Measurements from ENCODE around the gene RAD51B.

RAD51B gene

GRCh38 chr14:68145539-68145938, 326.0 kb downstream of the RAD51B start:
- DNase-seq (ENCODE audit: low spot score), result no peak

DNA sequence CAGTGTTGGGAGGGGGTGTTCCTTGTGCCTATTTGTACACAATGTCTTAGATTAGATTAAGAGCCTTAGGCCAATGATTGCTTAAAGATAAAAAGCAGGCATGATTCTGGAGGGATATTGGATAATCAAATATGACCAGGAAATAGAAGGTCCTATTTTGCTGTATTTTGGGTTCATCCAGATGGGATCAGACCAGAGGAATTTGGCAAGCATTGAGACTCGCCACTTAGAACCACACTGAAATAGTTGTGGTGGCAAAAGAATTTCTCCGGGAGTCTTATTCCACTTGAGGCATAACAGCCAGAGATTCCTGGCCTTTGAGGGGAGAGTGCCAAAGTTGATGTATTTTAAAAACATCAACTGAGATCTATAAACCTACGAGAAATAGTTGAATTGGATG, 327.2 kb downstream of the RAD51B start:
- no peak for DNase-seq (ENCODE audit: low spot score)

GRCh38 chr14:68147303-68147702, 327.7 kb downstream of the RAD51B start:
- no peak for DNase-seq (ENCODE audit: low spot score)

DNA sequence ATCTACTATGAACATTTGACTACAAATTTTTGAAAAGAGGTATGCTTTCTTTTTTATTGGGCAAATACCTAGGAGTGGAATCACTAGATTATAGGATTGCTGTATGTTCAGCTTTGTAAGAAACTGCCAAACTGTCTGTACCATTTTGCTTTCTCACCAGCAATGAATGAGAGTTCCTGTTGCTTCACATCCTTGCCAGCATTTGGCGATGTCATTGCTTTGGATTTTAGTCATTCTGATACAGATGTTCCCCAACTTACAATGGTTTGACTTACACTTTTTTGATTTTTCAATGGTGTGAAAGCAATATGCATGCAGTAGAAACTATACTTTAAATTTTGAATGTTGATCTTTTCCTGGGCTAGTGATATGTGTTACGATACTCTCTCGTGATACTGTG, 328.7 kb downstream of the RAD51B start:
- no peak for DNase-seq (ENCODE audit: low spot score)

- no peak for DNase-seq (ENCODE audit: low spot score)
Measured at GRCh38 chr14:68148763-68149162, 329.2 kb downstream of the RAD51B start.

- no peak for DNase-seq (ENCODE audit: low spot score)
Measured at GRCh38 chr14:68153275-68153674, 333.7 kb downstream of the RAD51B start.

GRCh38 chr14:68154275-68154674, 334.7 kb downstream of the RAD51B start:
- DNase-seq (ENCODE audit: low spot score), result no peak

DNA sequence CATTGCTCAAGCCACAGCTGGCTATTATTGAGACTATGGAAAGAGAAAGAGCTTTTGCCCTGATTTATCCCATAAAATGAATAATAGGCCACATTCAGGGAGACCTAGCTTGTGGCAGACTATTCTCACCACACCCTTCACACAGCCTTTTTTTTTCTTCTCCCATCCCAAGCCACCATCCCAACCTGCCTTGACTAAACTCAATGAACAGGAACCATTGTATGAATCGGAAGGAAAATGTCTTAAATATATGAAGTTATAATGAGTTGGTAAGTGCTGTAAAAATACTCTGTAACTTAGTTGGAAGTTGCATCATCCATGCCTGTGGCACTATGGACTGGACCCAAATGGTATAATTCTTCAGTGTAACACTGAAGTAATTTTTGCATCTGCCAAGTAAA, 338.4 kb downstream of the RAD51B start:
- DNase-seq (ENCODE audit: low spot score), result no peak

DNA sequence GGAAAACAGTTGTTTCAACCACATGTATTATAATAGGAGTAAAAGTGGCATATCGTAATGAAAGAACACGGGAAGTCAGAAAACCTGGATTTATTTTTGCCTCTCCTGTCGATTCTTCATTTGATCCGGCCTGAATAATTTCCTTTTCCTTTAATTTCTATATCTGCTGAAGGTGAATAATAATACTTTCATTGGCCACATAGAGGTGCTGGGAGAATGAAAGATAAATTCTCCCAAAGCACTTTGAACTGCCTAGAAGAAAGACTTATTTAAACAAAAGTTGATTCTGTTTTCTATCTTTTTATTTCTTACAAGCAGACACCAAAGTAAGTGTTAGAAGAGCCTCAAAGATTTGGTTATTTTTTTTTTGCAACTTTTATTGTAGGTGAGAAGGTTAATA, 339.1 kb downstream of the RAD51B start:
- no peak for DNase-seq (ENCODE audit: low spot score)

DNA sequence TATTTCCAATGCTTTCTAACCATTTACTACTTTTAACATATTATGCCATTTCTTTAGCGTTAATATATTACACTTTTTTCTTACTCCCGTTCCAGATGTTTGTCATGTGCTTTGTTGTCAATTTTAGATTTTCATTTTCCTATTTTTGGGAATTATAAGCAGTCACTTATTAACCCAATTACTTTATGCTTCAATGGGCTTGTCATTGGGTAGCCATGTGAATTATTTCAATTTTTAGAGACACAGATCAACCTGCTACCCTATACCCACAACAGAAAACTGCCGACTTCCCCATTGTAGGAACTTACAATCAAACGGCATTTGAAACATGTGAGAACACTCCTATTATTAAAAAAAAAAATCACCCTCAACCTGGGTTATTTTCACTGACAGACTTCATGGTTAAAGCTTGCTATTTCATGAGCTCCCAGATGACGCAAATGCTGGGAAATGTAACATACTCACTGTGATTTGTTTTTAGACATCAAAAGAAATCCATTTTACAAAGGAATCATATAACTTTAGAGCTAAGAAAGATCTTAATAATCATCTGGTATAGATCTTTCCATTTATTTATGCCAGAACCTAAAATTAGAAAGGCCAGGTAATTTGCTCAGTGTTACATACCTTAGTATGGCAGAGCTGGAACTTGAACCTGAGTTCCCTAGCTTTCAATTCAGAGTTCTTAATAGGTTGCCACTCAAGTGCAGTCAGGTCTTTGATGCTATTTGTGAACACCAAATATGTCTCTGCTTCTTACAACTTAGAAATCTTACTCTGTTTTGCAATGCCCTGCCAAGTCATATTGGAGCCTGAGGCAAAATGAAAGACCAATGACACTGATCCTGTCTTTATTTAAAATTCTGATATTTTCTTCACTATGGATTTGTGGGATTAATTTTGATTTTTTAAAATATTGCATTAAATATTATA, 340.4 kb downstream of the RAD51B start:
- no peak for DNase-seq (ENCODE audit: low spot score)

GRCh38 chr14:68160779-68161546, 341.4 kb downstream of the RAD51B start:
- no peak for DNase-seq (ENCODE audit: low spot score)

- no peak for DNase-seq (ENCODE audit: low spot score)
Measured at GRCh38 chr14:68162887-68163286, 343.3 kb downstream of the RAD51B start.

DNA sequence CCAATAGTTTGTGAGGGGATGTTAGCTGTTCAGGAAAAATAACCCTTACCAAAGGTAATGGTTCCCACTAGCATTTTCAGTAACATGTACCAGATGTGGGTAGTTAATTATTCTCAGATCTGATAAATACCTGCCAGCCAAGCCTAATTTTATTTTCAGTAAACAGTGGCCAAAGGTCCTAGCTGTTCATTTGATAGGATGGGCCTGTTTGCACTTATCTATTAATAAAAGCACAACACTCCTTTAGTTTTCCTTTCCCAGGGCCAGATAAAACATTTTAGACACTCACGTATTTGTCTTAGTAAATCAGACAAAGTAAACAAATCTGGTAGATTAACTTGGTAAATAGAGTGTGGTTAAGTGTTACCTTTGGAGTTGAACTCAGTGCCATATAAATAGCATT, 345.1 kb downstream of the RAD51B start:
- DNase-seq (ENCODE audit: low spot score), result no peak

GRCh38 chr14:68165274-68165843, 345.8 kb downstream of the RAD51B start:
- DNase-seq (ENCODE audit: low spot score), result no peak

DNA sequence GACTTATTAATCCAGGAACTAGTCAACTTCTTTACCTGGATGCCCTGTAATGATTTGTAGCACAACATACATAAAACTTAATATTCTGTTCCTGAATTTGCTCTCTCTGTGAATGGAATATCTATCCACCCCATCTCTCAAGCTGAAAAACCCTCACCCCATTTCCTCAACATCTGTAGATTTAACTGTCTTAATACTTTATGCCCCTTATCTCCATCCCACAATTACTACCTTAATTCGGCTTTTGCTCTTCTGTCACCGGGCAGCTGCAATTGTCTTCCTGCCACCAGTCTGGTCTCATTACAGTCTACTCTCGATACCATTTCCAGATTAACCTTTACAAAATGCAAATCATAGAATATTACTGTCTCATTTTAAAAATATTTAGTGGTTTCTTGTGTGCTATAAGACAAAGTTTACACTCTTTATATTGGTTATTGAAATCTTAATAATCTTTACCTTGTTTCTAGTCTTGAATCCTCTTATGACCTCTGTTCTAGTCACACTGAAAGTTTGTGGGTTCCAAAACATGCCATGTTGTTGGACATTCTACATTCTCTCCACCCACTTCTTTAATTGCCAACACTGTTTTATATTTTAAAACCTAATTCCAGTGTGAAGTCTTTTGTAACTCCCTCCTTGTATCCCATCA, 347.3 kb downstream of the RAD51B start:
- no peak for DNase-seq (ENCODE audit: low spot score)

DNA sequence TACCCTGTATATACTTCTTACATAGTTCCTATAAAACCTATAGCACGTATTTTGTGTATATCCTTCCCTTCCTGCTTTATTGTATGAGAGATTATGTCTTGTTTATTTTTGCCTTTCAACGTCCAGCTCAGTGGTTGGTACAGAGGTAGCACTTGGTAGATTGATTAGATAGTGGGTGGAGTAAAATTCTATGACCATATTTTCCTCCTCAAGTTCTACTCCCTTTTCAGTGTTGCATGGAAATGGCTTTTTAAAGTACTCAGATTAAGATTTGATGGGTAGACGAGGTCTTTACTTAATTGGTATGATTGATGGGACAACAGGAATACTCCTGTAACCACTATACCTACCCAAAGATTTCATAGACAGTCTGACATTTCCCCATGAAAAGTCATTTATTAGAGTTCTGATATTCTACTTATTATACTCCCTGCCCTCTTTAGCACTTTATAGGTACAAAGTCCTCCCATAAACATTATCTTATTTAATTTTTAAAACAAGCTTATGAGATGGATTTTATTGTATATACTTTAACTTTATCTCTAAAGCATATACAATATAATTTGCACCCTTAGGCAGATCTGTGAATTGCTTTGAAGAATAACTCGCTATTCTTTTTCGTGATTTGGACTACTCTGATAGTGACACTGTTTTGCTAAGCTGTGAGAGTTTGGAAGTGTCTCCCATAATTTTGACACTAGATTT, 348.0 kb downstream of the RAD51B start:
- no peak for DNase-seq (ENCODE audit: low spot score)

DNA sequence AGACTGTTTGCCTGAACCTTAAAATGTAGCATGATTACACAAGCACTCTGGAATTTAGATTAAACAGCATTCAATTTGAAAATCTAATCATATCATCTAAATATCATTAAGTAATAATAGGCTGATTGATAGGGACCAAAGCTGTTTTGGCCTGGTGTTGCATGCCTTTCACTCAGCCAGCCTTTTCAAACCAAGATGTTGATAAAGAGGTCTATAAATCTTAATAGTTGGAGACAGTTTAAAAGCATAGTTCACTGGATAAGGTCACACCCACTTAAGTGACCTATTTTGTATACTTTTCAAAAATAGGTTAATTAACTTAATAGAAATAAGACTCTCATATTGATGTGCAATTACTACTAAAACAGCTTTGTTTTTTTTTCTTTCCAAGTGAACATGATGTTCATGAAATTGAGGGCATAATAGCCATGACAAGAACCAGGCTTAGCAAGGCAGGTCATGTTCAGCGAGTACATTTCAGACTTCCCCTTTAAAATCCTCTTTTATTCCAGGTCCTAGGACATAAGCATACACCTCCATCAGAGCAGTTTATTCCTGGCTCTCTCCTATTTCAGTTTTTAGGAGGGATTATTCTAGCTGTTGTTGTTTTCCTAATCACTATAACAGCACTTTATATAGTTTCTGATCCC, 349.0 kb downstream of the RAD51B start:
- no peak for DNase-seq (ENCODE audit: low spot score)

DNA sequence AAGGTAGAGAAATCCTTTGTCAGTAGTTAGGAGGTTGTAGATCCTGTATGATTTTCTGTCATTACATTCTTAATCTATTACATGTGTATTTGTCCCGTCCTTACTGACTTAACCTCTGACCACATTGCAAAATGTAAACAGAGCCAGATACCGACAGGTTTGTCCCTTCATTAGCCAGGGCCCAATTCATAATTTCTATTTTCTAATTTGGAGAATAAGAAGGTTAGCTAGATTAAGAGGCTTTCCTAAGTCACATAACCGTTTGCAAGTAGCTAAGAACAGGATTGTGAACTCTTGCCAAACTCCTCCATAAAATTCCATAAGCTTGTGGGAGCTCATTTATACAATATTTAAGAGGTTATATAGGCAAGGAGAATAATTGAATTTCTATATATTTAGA, 352.6 kb downstream of the RAD51B start:
- DNase-seq (ENCODE audit: low spot score), result no peak

- no peak for DNase-seq (ENCODE audit: low spot score)
Measured at GRCh38 chr14:68172627-68173026, 353.0 kb downstream of the RAD51B start.

GRCh38 chr14:68173227-68173972, 353.8 kb downstream of the RAD51B start:
- no peak for DNase-seq (ENCODE audit: low spot score)

All from CD4-positive, alpha-beta T cell treated with Interleukin-6 at 100 ng/mL for 8 hours (primary cell).